Measurements from ENCODE around the gene TSPOAP1. TPM values are rescaled to one million over a fixed set of nuclear protein-coding genes. Genes with fewer than 3 reads are reported as not detected.

The TSPOAP1 gene
- total and polyA plus RNA-seq, 2 of the 13 experiments (the other 11 are each of a cell fraction or from before 2014, with no cell fraction given): not detected

- H2AFZ ChIP-seq (ENCODE audit: low read length): no peak within 1 kb of the TSS
- POLR2A ChIA-PET: interaction anchor here (0.7 to 8.1 kb wide), 27 partner anchors 9 to 803 kb away, joined by 3 to 254 read pairs (median 10); partner anchors contain the start of genes PRR11, RNF43 and SKA2
- FAIRE-seq: peak; percentile 60
- peak within 1 kb of the TSS; percentile 73 to 92 (median 88) for H3K4me3 ChIP-seq (replicated peaks in 1 of 3; ENCODE audit: insufficient read depth in 1 of 3, low read depth in 2 of 3, low read length in 3 of 3)
- H3K27me3 ChIP-seq (ENCODE audit: control insufficient read depth in 1 of 2, insufficient read depth in 2 of 2, low read length in 2 of 2): no peaks in the 10 kb centered on the region; a peak in 1 of 5 replicates
- ATAC-seq: peak; percentile 94
- peaks cover 33% of the 10 kb centered on the region for H3K79me2 ChIP-seq (ENCODE audit: insufficient read depth, low read length)
- in situ Hi-C loops (cut with HindIII; ENCODE audit: extremely low pct_ligation_motif_present, low pct_unique_long_range_greater_than_20kb) (no loop called here), intact Hi-C loops (cut with micrococcal nuclease; ENCODE audit: unreplicated experiment) (loop anchor here (1.0 to 2.0 kb wide), 5 partner anchors 17 to 65 kb away; partner anchors contain the start of gene RNF43)
- H3K4me2 ChIP-seq (ENCODE audit: low read depth, low read length): peak within 1 kb of the TSS; percentile 97
- no peaks in the 10 kb centered on the region for H4K20me1 ChIP-seq (ENCODE audit: insufficient read depth, low read length)
- peak; percentile 94 for DNase-seq (ENCODE audit: low spot score)
- WGBS (ENCODE audit: low lambda C conversion rate): under 1% methylated on average over 48 of the region's 60 CpGs
- CTCF ChIA-PET (ENCODE audit: low intra/inter-chr PET ratio, low total read pairs): interaction anchor here (1.6 to 2.2 kb wide), 2 partner anchors 66 to 96 kb away, joined by 3 to 19 read pairs; partner anchors contain the start of gene RNF43
- peak within 1 kb of the TSS; percentile 90 for H3K9ac ChIP-seq (ENCODE audit: insufficient read depth, low read depth, low read length)
- peaks cover 36 to 64% of the 10 kb centered on the region in 2 experiments for H3K36me3 ChIP-seq (replicated peaks in 1 of 2; ENCODE audit: control insufficient read depth in 1 of 2, insufficient read depth in 2 of 2, low read length in 2 of 2)
- peak within 1 kb of the TSS; percentile 88 for H3K27ac ChIP-seq (ENCODE audit: extremely low read length, insufficient read depth, low read length)
- H3K4me1 ChIP-seq (ENCODE audit: insufficient read depth, low read length): peaks cover 39% of the 10 kb centered on the region
- no TSS peak for BruUV-seq (replicated peaks)
- no peaks in the 10 kb centered on the region for H3K9me3 ChIP-seq (ENCODE audit: low read length)
- peak; percentile 93 for TF ChIP-seq ZSCAN29 (CRISPR knock-in tag; conservative IDR thresholded peaks at IDR 0.05)
- peak; percentile 92 for TF ChIP-seq BHLHE40 (IDR thresholded peaks at IDR 0.05; ENCODE audit: low read length)
- peak; percentile 12; the same call in 1 of the 2 replicates for TF ChIP-seq CEBPG (CRISPR knock-in tag; IDR thresholded peaks at IDR 0.05)
- TF ChIP-seq ZNF142 (CRISPR knock-in tag; IDR thresholded peaks at IDR 0.05): peak; percentile 58
- no peak; the same call in none of the 2 replicates for TF ChIP-seq ZBTB4 (CRISPR knock-in tag; IDR thresholded peaks at IDR 0.05; ENCODE audit: borderline replicate concordance)
- peak; percentile 68; the same call in 1 of the 2 replicates for TF ChIP-seq ZBTB20 (CRISPR knock-in tag; IDR thresholded peaks at IDR 0.05; ENCODE audit: borderline replicate concordance, low read depth)
- TF ChIP-seq RXRA (CRISPR knock-in tag; IDR thresholded peaks at IDR 0.05): peak; percentile 75
- no peak for TF ChIP-seq ZNF382 (CRISPR knock-in tag; IDR thresholded peaks at IDR 0.05; ENCODE audit: borderline replicate concordance)
- 0 out of 2 replicates have a peak, but pooled peaks have one; percentile 27 for TF ChIP-seq ZNF790 (CRISPR knock-in tag; IDR thresholded peaks at IDR 0.05; ENCODE audit: borderline replicate concordance)
- TF ChIP-seq SP5 (CRISPR knock-in tag; IDR thresholded peaks at IDR 0.05; ENCODE audit: borderline replicate concordance, low read depth): peak; percentile 87
These were observed 23.4 kb upstream of the TSPOAP1 start, which contains the start of gene SUPT4H1 for GRCh38 chr17:58351831-58352595. Gene SUPT4H1, minus strand, starts transcription at chr17:58352201. Its CDS starts 66 bp downstream, at chr17:58352135.

Data from HepG2 (cell line).